ENCODE results near the gene TRAPPC10.
"Not testable (repeated sequence)": the region's sequence is repeated elsewhere in the genome, so short reads cannot be mapped to it uniquely, and the experiment has no call there.

TRAPPC10 gene

GRCh38 chr21:44085491-44086321 lies 73.6 kb downstream of the TRAPPC10 start:
- DNase-seq (ENCODE audit: extremely low spot score, insufficient read length, low read depth) (no peak), FAIRE-seq (no peak)

- FAIRE-seq (no peak), DNase-seq (ENCODE audit: extremely low spot score, insufficient read length, low read depth) (no peak)
These were observed 74.7 kb downstream of the TRAPPC10 start for GRCh38 chr21:44086636-44087425.

GRCh38 chr21:44087426-44088400 lies 75.6 kb downstream of the TRAPPC10 start:
- no peak for DNase-seq (ENCODE audit: extremely low spot score, insufficient read length, low read depth)
- FAIRE-seq = no peak

GRCh38 chr21:44088401-44088780 lies 76.3 kb downstream of the TRAPPC10 start:
- no peak for FAIRE-seq

GRCh38 chr21:44089001-44089911 lies 77.1 kb downstream of the TRAPPC10 start:
- peak; percentile 15 for DNase-seq (ENCODE audit: extremely low spot score, insufficient read length, low read depth)

More at GRCh38 chr21:44088401-44088780, 76.3 kb downstream of the TRAPPC10 start:
- no peak for DNase-seq (ENCODE audit: extremely low spot score, insufficient read length, low read depth)

GRCh38 chr21:44090325-44090724 lies 78.2 kb downstream of the TRAPPC10 start:
- DNase-seq (ENCODE audit: extremely low spot score, insufficient read length, low read depth) (no peak), FAIRE-seq (peak; percentile 53)

More at GRCh38 chr21:44089001-44089911, 77.1 kb downstream of the TRAPPC10 start:
- peak; percentile 89 for FAIRE-seq

- FAIRE-seq (no peak), DNase-seq (ENCODE audit: extremely low spot score, insufficient read length, low read depth) (no peak)
These were observed 80.1 kb downstream of the TRAPPC10 start for GRCh38 chr21:44092211-44092610.

GRCh38 chr21:44093761-44094160 lies 81.7 kb downstream of the TRAPPC10 start:
- FAIRE-seq (no peak), DNase-seq (ENCODE audit: extremely low spot score, insufficient read length, low read depth) (no peak)

- FAIRE-seq = no peak
- DNase-seq (ENCODE audit: extremely low spot score, insufficient read length, low read depth) = no peak
These were observed 82.7 kb downstream of the TRAPPC10 start for GRCh38 chr21:44094832-44095231.

- FAIRE-seq; DNase-seq (ENCODE audit: extremely low spot score, insufficient read length, low read depth): not testable (repeated sequence)
These were observed 86.4 kb downstream of the TRAPPC10 start for GRCh38 chr21:44098507-44098906.

GRCh38 chr21:44098964-44099363 lies 86.9 kb downstream of the TRAPPC10 start:
- FAIRE-seq; DNase-seq (ENCODE audit: extremely low spot score, insufficient read length, low read depth): not testable (repeated sequence)

- FAIRE-seq = peak; percentile 95
- DNase-seq (ENCODE audit: extremely low spot score, insufficient read length, low read depth) = not testable (repeated sequence)
These were observed 95.0 kb downstream of the TRAPPC10 start, which contains the start of gene PWP2 for GRCh38 chr21:44107026-44107501. Gene PWP2 (plus strand): TSS chr21:44107399. CDS start chr21:44107417, 18 bp downstream.

GRCh38 chr21:44107589-44107988 lies 95.5 kb downstream of the TRAPPC10 start:
- DNase-seq (ENCODE audit: extremely low spot score, insufficient read length, low read depth); FAIRE-seq: not testable (repeated sequence)

- not testable (repeated sequence) for FAIRE-seq; DNase-seq (ENCODE audit: extremely low spot score, insufficient read length, low read depth)
These were observed 101.7 kb downstream of the TRAPPC10 start for GRCh38 chr21:44113702-44114371.

GRCh38 chr21:44122131-44122530 lies 110.0 kb downstream of the TRAPPC10 start:
- FAIRE-seq = not testable (repeated sequence)

GRCh38 chr21:44127827-44128226 lies 115.7 kb downstream of the TRAPPC10 start:
- FAIRE-seq = not testable (repeated sequence)

More at GRCh38 chr21:44122131-44122530, 110.0 kb downstream of the TRAPPC10 start:
- not testable (repeated sequence) for DNase-seq (ENCODE audit: extremely low spot score, insufficient read length, low read depth)

GRCh38 chr21:44133715-44134057 lies 121.6 kb downstream of the TRAPPC10 start:
- not testable (repeated sequence) for DNase-seq (ENCODE audit: extremely low spot score, insufficient read length, low read depth); FAIRE-seq

More at GRCh38 chr21:44127827-44128226, 115.7 kb downstream of the TRAPPC10 start:
- not testable (repeated sequence) for DNase-seq (ENCODE audit: extremely low spot score, insufficient read length, low read depth)

- FAIRE-seq = peak; percentile 41
- not testable (repeated sequence) for DNase-seq (ENCODE audit: extremely low spot score, insufficient read length, low read depth)
These were observed 122.6 kb downstream of the TRAPPC10 start for GRCh38 chr21:44134732-44135131.
